Measurements from ENCODE around the gene CNOT3.

- TF ChIP-seq CTCF (IDR thresholded peaks at IDR 0.05 in 2 of 3, conservative IDR thresholded peaks at IDR 0.05 in 1 of 3; ENCODE audit: borderline replicate concordance in 1 of 3, insufficient read depth in 1 of 3, low read depth in 2 of 3, low read length in 2 of 3) (no peak), POLR2AphosphoS5 (IDR thresholded peaks at IDR 0.05; ENCODE audit: low read depth, low read length) (no peak), ZFX (IDR thresholded peaks at IDR 0.05) (no peak), ZNF274 (IDR thresholded peaks at IDR 0.05; ENCODE audit: low read depth, low read length) (no peak), EZH2 (IDR thresholded peaks at IDR 0.05) (no peak), EZH2phosphoT487 (IDR thresholded peaks at IDR 0.05; ENCODE audit: borderline replicate concordance) (no peak), POLR2A (IDR thresholded peaks at IDR 0.05; ENCODE audit: borderline replicate concordance, extremely low read depth, insufficient read depth, insufficient read length) (no peak)
These were observed 27.7 kb downstream of the CNOT3 start for GRCh38 chr19:54165222-54165621.
